Sigmoid colon (tissue), 4 donors: ENCODE results near the gene OR51F2.

Experiments used
- POLR2A ChIP-seq, 2 donors: fragments of 450-650 bp; IDR thresholded peaks; one replicate each; pipeline ENCODE4 v1.6.1; 2016; ENCODE audit warnings: antibody characterized with exemption in 2 of 2, mild to moderate bottlenecking in 2 of 2, moderate library complexity in 2 of 2
- POLR2AphosphoS5 ChIP-seq, 4 donors: sonication (generic); formaldehyde crosslinking; IDR thresholded peaks; one replicate each; pipeline ENCODE4 v1.6.1; 2017; ENCODE audit warnings: antibody characterized with exemption in 4 of 4
- TF ChIP-seq, protein P1 (sequence below), 4 experiments: fragments of 450-650 bp in 3 of 4; fragments of 200-600 bp in 1 of 4; IDR thresholded peaks; one replicate each; pipeline ENCODE4 v1.5.1; 2016 to 2019; ENCODE audit warnings: antibody characterized with exemption in 4 of 4, mild to moderate bottlenecking in 3 of 4, moderate library complexity in 2 of 4

DNA sequence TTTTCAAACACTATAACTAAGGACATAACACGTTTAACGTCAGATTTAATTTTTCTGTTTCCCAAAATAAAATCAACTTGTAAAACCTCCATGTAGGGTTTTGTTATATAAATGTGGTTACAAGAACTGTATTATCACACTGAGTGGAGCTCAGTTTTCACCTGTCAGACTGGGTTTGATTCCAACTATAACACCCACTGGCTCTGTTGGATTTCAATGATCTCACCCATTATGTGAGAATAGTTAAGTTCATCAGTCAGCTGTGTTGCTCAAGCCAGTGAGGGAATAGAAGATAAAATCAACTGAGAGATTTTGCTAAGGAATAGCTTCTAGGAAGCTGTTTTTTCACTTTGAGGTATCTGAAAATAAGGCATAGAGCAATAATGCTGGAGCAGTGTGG lies 11.9 kb upstream of the OR51F2 start:
- TF ChIP-seq, protein P1, sequence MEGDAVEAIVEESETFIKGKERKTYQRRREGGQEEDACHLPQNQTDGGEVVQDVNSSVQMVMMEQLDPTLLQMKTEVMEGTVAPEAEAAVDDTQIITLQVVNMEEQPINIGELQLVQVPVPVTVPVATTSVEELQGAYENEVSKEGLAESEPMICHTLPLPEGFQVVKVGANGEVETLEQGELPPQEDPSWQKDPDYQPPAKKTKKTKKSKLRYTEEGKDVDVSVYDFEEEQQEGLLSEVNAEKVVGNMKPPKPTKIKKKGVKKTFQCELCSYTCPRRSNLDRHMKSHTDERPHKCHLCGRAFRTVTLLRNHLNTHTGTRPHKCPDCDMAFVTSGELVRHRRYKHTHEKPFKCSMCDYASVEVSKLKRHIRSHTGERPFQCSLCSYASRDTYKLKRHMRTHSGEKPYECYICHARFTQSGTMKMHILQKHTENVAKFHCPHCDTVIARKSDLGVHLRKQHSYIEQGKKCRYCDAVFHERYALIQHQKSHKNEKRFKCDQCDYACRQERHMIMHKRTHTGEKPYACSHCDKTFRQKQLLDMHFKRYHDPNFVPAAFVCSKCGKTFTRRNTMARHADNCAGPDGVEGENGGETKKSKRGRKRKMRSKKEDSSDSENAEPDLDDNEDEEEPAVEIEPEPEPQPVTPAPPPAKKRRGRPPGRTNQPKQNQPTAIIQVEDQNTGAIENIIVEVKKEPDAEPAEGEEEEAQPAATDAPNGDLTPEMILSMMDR (IDR thresholded peaks at IDR 0.05) = no peak
- no peak for TF ChIP-seq POLR2A (IDR thresholded peaks at IDR 0.05)
- TF ChIP-seq POLR2AphosphoS5 (IDR thresholded peaks at IDR 0.05) = no peak
